GM23338 (cell line): ENCODE data around the gene MPST. TPM values are rescaled to one million over a fixed set of nuclear protein-coding genes. Genes with fewer than 3 reads are reported as not detected.

Experiments used
- ATAC-seq: fragments of 200-7000 bp; cut with Tn5 transposase; 3 replicates; pipeline ENCODE4 v1.9.1; 2020
- DNase-seq: peaks from one replicate; pipeline ENCODE4 v3.0.0-alpha.2; 2015; ENCODE audit warnings: low spot score
- H2AFZ ChIP-seq: fragments of 200-600 bp; sonication (generic); 2 replicates; pipeline ENCODE4 v1.8.0; 2016; ENCODE audit warnings: antibody characterized with exemption, mild to moderate bottlenecking, moderate library complexity
- H3F3A ChIP-seq: fragments of 200-600 bp; sonication (generic); replicated peaks from 2 replicates; pipeline ENCODE4 v1.8.0; 2017; ENCODE audit warnings: antibody characterized with exemption, mixed run types, low read depth
- H3K27ac ChIP-seq: fragments of 200-600 bp; sonication (generic); 2 replicates; pipeline ENCODE4 v1.6.1; 2016; ENCODE audit warnings: low read depth
- H3K27me3 ChIP-seq: fragments of 200-600 bp; sonication (generic); 2 replicates; pipeline ENCODE4 v1.8.0; 2016; ENCODE audit warnings: mild to moderate bottlenecking, mixed run types, moderate library complexity; ENCODE audit not compliant: insufficient read depth
- H3K36me3 ChIP-seq: fragments of 200-600 bp; sonication (generic); 2 replicates; pipeline ENCODE4 v1.8.0; 2016; ENCODE audit warnings: mild to moderate bottlenecking; ENCODE audit not compliant: insufficient read depth
- H3K4me1 ChIP-seq: fragments of 200-600 bp; sonication (generic); 2 replicates; pipeline ENCODE4 v1.8.0; 2016; ENCODE audit warnings: mild to moderate bottlenecking, moderate library complexity; ENCODE audit not compliant: insufficient read depth
- H3K4me2 ChIP-seq: fragments of 200-600 bp; sonication (generic); 2 replicates; pipeline ENCODE4 v1.7.1; 2017; ENCODE audit warnings: mixed run types
- H3K4me3 ChIP-seq: fragments of 200-600 bp; sonication (generic); 2 replicates; pipeline ENCODE4 v1.6.1; 2016; ENCODE audit warnings: mixed run types
- H3K79me2 ChIP-seq: fragments of 200-600 bp; sonication (generic); replicated peaks from 2 replicates; pipeline ENCODE4 v1.8.0; 2017; ENCODE audit warnings: mild to moderate bottlenecking; ENCODE audit not compliant: insufficient read depth
- H3K9me2 ChIP-seq: fragments of 200-600 bp; sonication (generic); 2 replicates; pipeline ENCODE4 v1.8.0; 2017; ENCODE audit not compliant: insufficient read depth
- H4K20me1 ChIP-seq: fragments of 200-600 bp; sonication (generic); replicated peaks from 2 replicates; pipeline ENCODE4 v1.8.0; 2017; ENCODE audit warnings: mild to moderate bottlenecking; ENCODE audit not compliant: insufficient read depth
- H3K27ac Mint-ChIP-seq: 2 replicates; pipeline ENCODE4 v1.8.0; 2020; ENCODE audit warnings: inconsistent platforms, mild to moderate bottlenecking, moderate library complexity, mixed read lengths
- H3K27me3 Mint-ChIP-seq: 3 replicates; pipeline ENCODE4 v1.8.0; 2022; ENCODE audit warnings: low read depth, mild to moderate bottlenecking, moderate library complexity, mixed read lengths, inconsistent platforms; ENCODE audit not compliant: insufficient read depth, poor library complexity
- H3K36me3 Mint-ChIP-seq: 3 replicates; pipeline ENCODE4 v1.8.0; 2021; ENCODE audit warnings: low read depth, mild to moderate bottlenecking, inconsistent platforms, moderate library complexity, mixed read lengths
- H3K4me1 Mint-ChIP-seq: 3 replicates; pipeline ENCODE4 v1.8.0; 2020; ENCODE audit warnings: mild to moderate bottlenecking, inconsistent platforms, mixed read lengths
- H3K4me3 Mint-ChIP-seq: 3 replicates; pipeline ENCODE4 v1.8.0; 2021; ENCODE audit warnings: moderate library complexity, mild to moderate bottlenecking, inconsistent platforms, mixed read lengths
- H3K9me3 Mint-ChIP-seq: 3 replicates; pipeline ENCODE4 v1.8.0; 2020; ENCODE audit warnings: moderate library complexity, mild to moderate bottlenecking, inconsistent platforms, mixed read lengths
- CREB1 ChIP-seq: fragments of 250-450 bp; sonication (Bioruptor Pico); IDR thresholded peaks from 2 replicates; pipeline ENCODE4 v1.5.0; 2020; ENCODE audit warnings: low read depth, mild to moderate bottlenecking, moderate library complexity
- EZH2 ChIP-seq: fragments of 200-600 bp; sonication (generic); IDR thresholded peaks from one replicate; pipeline ENCODE4 v1.8.0; 2017; ENCODE audit warnings: antibody characterized with exemption, mild to moderate bottlenecking, low read depth; ENCODE audit not compliant: unreplicated experiment
- EZH2phosphoT487 ChIP-seq: fragments of 200-600 bp; sonication (generic); IDR thresholded peaks from one replicate; pipeline ENCODE4 v1.8.1; 2018; ENCODE audit warnings: antibody characterized with exemption; ENCODE audit not compliant: unreplicated experiment
- JUNB ChIP-seq: IDR thresholded peaks from one replicate; pipeline ENCODE4 v1.6.1; 2016; ENCODE audit warnings: antibody characterized with exemption; ENCODE audit not compliant: unreplicated experiment
- NANOG ChIP-seq: IDR thresholded peaks from 2 replicates; pipeline ENCODE4 v1.6.1; 2016; ENCODE audit warnings: antibody characterized with exemption, borderline replicate concordance
- POLR2AphosphoS5 ChIP-seq: IDR thresholded peaks from 2 replicates; pipeline ENCODE4 v1.6.1; 2016; ENCODE audit warnings: antibody characterized with exemption, low read depth
- STAT1 ChIP-seq: IDR thresholded peaks from one replicate; pipeline ENCODE4 v1.6.1; 2016; ENCODE audit warnings: antibody characterized with exemption; ENCODE audit not compliant: unreplicated experiment
- ZNF114 ChIP-seq: fragments of 250-450 bp; sonication (Bioruptor Pico); IDR thresholded peaks from 2 replicates; pipeline ENCODE4 v1.5.0; 2020; ENCODE audit warnings: mild to moderate bottlenecking, moderate library complexity
- ZNF331 ChIP-seq: fragments of 250-450 bp; sonication (Bioruptor Pico); IDR thresholded peaks from 2 replicates; pipeline ENCODE4 v1.5.0; 2020; ENCODE audit warnings: low read depth, mild to moderate bottlenecking, moderate library complexity
- polyA plus RNA-seq: library from polyadenylated mRNA; unstranded; fragments of >200 nt; fragmentation: Nextera tagmentation; extraction: Ambion mirVana; gene quantifications from 2 replicates; pipeline ENCODE4 v1.2.1, GENCODE V29; 2016
- total RNA-seq: library from RNA; depleted of rRNA; stranded (reverse); fragments of >200 nt; shearing (Covaris generic); gene quantifications from 2 replicates; pipeline ENCODE4 v1.2.3, GENCODE V29; 2014
- TF ChIP-seq, protein P1 (sequence below): fragments of 250-450 bp; sonication (Bioruptor Pico); IDR thresholded peaks from 2 replicates; pipeline ENCODE4 v1.5.0; 2020; ENCODE audit warnings: mild to moderate bottlenecking, moderate library complexity
- TF ChIP-seq, protein P2 (sequence below): IDR thresholded peaks from 2 replicates; pipeline ENCODE4 v1.6.1; 2016; ENCODE audit warnings: antibody characterized with exemption
- TF ChIP-seq, protein P3 (sequence below): IDR thresholded peaks from one replicate; pipeline ENCODE4 v1.6.1; 2018; ENCODE audit warnings: antibody characterized with exemption; ENCODE audit not compliant: unreplicated experiment
- TF ChIP-seq, protein P4 (sequence below), 2 experiments: fragments of 200-600 bp in 1 of 2; sonication (generic) in 1 of 2; conservative IDR thresholded peaks; 2 replicates each; pipeline versions ENCODE4 v1.5.1 to v1.6.1; 2016 to 2017; ENCODE audit warnings: antibody characterized with exemption in 2 of 2, low read depth in 2 of 2, mild to moderate bottlenecking in 2 of 2, moderate library complexity in 1 of 2

MPST gene
- total and polyA plus RNA-seq, 2 experiments from 2014 or later = 86.2 to 158 TPM

DNA sequence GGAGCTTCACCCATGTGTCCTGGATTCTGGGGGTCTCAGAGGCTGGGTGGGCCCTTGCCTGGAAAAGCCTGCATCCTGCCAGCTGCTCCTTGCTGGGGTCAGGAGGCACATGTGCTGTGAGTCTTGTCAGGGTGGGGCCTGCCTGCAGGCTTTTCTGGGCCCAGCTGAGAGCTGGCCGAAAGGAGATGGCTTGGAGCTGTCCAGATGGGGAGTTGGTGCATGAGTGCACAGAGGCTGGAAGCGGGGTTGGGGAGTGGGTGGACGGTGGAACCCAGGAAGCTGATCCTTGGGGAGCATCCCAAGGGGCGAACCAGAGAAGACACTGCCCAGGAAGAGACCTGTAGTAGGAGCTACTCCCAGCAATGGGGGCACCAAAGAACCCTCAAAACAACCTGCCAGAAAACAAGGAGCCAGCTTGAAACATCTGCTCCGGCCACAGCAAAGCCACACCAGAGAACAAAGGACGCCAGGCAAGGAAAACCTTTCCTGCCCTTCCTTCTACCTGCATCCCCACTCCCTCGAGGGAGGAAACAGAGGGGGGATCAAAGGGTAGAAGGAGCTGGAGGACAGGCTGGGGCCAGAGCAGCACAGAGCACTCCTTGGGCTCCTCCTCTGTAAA, 23.8 kb downstream of the MPST start:
- no peak for TF ChIP-seq POLR2AphosphoS5
- TF ChIP-seq, protein P1, sequence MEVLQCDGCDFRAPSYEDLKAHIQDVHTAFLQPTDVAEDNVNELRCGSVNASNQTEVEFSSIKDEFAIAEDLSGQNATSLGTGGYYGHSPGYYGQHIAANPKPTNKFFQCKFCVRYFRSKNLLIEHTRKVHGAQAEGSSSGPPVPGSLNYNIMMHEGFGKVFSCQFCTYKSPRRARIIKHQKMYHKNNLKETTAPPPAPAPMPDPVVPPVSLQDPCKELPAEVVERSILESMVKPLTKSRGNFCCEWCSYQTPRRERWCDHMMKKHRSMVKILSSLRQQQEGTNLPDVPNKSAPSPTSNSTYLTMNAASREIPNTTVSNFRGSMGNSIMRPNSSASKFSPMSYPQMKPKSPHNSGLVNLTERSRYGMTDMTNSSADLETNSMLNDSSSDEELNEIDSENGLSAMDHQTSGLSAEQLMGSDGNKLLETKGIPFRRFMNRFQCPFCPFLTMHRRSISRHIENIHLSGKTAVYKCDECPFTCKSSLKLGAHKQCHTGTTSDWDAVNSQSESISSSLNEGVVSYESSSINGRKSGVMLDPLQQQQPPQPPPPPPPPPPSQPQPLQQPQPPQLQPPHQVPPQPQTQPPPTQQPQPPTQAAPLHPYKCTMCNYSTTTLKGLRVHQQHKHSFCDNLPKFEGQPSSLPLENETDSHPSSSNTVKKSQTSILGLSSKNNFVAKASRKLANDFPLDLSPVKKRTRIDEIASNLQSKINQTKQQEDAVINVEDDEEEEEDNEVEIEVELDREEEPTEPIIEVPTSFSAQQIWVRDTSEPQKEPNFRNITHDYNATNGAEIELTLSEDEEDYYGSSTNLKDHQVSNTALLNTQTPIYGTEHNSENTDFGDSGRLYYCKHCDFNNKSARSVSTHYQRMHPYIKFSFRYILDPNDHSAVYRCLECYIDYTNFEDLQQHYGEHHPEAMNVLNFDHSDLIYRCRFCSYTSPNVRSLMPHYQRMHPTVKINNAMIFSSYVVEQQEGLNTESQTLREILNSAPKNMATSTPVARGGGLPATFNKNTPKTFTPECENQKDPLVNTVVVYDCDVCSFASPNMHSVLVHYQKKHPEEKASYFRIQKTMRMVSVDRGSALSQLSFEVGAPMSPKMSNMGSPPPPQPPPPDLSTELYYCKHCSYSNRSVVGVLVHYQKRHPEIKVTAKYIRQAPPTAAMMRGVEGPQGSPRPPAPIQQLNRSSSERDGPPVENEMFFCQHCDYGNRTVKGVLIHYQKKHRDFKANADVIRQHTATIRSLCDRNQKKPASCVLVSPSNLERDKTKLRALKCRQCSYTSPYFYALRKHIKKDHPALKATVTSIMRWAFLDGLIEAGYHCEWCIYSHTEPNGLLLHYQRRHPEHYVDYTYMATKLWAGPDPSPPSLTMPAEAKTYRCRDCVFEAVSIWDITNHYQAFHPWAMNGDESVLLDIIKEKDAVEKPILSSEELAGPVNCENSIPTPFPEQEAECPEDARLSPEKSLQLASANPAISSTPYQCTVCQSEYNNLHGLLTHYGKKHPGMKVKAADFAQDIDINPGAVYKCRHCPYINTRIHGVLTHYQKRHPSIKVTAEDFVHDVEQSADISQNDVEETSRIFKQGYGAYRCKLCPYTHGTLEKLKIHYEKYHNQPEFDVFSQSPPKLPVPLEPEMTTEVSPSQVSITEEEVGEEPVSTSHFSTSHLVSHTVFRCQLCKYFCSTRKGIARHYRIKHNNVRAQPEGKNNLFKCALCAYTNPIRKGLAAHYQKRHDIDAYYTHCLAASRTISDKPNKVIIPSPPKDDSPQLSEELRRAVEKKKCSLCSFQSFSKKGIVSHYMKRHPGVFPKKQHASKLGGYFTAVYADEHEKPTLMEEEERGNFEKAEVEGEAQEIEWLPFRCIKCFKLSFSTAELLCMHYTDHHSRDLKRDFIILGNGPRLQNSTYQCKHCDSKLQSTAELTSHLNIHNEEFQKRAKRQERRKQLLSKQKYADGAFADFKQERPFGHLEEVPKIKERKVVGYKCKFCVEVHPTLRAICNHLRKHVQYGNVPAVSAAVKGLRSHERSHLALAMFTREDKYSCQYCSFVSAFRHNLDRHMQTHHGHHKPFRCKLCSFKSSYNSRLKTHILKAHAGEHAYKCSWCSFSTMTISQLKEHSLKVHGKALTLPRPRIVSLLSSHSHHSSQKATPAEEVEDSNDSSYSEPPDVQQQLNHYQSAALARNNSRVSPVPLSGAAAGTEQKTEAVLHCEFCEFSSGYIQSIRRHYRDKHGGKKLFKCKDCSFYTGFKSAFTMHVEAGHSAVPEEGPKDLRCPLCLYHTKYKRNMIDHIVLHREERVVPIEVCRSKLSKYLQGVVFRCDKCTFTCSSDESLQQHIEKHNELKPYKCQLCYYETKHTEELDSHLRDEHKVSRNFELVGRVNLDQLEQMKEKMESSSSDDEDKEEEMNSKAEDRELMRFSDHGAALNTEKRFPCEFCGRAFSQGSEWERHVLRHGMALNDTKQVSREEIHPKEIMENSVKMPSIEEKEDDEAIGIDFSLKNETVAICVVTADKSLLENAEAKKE (CRISPR knock-in tag) = no peak
- TF ChIP-seq EZH2 = no peak
- TF ChIP-seq ZNF114 (CRISPR knock-in tag) = no peak
- TF ChIP-seq, protein P2, sequence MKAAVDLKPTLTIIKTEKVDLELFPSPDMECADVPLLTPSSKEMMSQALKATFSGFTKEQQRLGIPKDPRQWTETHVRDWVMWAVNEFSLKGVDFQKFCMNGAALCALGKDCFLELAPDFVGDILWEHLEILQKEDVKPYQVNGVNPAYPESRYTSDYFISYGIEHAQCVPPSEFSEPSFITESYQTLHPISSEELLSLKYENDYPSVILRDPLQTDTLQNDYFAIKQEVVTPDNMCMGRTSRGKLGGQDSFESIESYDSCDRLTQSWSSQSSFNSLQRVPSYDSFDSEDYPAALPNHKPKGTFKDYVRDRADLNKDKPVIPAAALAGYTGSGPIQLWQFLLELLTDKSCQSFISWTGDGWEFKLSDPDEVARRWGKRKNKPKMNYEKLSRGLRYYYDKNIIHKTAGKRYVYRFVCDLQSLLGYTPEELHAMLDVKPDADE = no peak
- TF ChIP-seq, protein P3, sequence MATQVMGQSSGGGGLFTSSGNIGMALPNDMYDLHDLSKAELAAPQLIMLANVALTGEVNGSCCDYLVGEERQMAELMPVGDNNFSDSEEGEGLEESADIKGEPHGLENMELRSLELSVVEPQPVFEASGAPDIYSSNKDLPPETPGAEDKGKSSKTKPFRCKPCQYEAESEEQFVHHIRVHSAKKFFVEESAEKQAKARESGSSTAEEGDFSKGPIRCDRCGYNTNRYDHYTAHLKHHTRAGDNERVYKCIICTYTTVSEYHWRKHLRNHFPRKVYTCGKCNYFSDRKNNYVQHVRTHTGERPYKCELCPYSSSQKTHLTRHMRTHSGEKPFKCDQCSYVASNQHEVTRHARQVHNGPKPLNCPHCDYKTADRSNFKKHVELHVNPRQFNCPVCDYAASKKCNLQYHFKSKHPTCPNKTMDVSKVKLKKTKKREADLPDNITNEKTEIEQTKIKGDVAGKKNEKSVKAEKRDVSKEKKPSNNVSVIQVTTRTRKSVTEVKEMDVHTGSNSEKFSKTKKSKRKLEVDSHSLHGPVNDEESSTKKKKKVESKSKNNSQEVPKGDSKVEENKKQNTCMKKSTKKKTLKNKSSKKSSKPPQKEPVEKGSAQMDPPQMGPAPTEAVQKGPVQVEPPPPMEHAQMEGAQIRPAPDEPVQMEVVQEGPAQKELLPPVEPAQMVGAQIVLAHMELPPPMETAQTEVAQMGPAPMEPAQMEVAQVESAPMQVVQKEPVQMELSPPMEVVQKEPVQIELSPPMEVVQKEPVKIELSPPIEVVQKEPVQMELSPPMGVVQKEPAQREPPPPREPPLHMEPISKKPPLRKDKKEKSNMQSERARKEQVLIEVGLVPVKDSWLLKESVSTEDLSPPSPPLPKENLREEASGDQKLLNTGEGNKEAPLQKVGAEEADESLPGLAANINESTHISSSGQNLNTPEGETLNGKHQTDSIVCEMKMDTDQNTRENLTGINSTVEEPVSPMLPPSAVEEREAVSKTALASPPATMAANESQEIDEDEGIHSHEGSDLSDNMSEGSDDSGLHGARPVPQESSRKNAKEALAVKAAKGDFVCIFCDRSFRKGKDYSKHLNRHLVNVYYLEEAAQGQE = no peak
- TF ChIP-seq CREB1 (CRISPR knock-in tag) = no peak
- no peak for TF ChIP-seq JUNB
- no peak for TF ChIP-seq STAT1
- TF ChIP-seq ZNF331 (CRISPR knock-in tag) = no peak
- no peak for TF ChIP-seq NANOG
- no peak for TF ChIP-seq EZH2phosphoT487
- TF ChIP-seq, protein P4, sequence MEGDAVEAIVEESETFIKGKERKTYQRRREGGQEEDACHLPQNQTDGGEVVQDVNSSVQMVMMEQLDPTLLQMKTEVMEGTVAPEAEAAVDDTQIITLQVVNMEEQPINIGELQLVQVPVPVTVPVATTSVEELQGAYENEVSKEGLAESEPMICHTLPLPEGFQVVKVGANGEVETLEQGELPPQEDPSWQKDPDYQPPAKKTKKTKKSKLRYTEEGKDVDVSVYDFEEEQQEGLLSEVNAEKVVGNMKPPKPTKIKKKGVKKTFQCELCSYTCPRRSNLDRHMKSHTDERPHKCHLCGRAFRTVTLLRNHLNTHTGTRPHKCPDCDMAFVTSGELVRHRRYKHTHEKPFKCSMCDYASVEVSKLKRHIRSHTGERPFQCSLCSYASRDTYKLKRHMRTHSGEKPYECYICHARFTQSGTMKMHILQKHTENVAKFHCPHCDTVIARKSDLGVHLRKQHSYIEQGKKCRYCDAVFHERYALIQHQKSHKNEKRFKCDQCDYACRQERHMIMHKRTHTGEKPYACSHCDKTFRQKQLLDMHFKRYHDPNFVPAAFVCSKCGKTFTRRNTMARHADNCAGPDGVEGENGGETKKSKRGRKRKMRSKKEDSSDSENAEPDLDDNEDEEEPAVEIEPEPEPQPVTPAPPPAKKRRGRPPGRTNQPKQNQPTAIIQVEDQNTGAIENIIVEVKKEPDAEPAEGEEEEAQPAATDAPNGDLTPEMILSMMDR (conservative IDR thresholded peaks at IDR 0.05; ENCODE audit: low read depth in 2 of 2) = no peak
- peaks cover 19% of the 10 kb centered on the region for H3K4me1 Mint-ChIP-seq
- no peak overlapping the region for H3K4me3 ChIP-seq
- no peak overlapping the region for H3K27ac Mint-ChIP-seq
- no peak overlapping the region for H3K4me3 Mint-ChIP-seq
- no peaks in the 10 kb centered on the region for H3K9me2 ChIP-seq
- H3K27me3 Mint-ChIP-seq = peaks cover 6% of the 10 kb centered on the region
- H3K27ac ChIP-seq = no peak overlapping the region
- H3K9me3 Mint-ChIP-seq = no peaks in the 10 kb centered on the region; the same call in 2 of the 3 replicates
- no peaks in the 10 kb centered on the region for H3K36me3 ChIP-seq
- no peaks in the 10 kb centered on the region for H3F3A ChIP-seq
- no peaks in the 10 kb centered on the region for H4K20me1 ChIP-seq
- H3K4me1 ChIP-seq = no peaks in the 10 kb centered on the region; the same call in 1 of the 2 replicates
- no peak overlapping the region for H3K4me2 ChIP-seq
- no peaks in the 10 kb centered on the region for H3K36me3 Mint-ChIP-seq
- H3K79me2 ChIP-seq = no peaks in the 10 kb centered on the region
- no peaks in the 10 kb centered on the region for H3K27me3 ChIP-seq
- H2AFZ ChIP-seq = no peak overlapping the region
- ATAC-seq = no peak
- DNase-seq = no peak
